Ishikawa (cell line): ENCODE data around the gene DIP2B.

Source experiments
- CEBPB ChIP-seq: IDR thresholded peaks from 2 replicates; pipeline ENCODE4 v1.6.1; 2012
- CREB1 ChIP-seq: IDR thresholded peaks from 2 replicates; pipeline ENCODE4 v1.6.1; 2012; ENCODE audit warnings: low read depth
- EGR1 ChIP-seq: IDR thresholded peaks from 2 replicates; pipeline ENCODE4 v1.6.1; 2012
- EP300 ChIP-seq: IDR thresholded peaks from 2 replicates; pipeline ENCODE4 v1.6.1; 2012; ENCODE audit warnings: borderline replicate concordance
- FOXM1 ChIP-seq: IDR thresholded peaks from 2 replicates; pipeline ENCODE4 v1.6.1; 2012; ENCODE audit warnings: low read depth, borderline replicate concordance
- MAX ChIP-seq: IDR thresholded peaks from 2 replicates; pipeline ENCODE4 v1.6.1; 2012
- NFIC ChIP-seq: IDR thresholded peaks from 2 replicates; pipeline ENCODE4 v1.6.1; 2012
- RAD21 ChIP-seq: IDR thresholded peaks from 2 replicates; pipeline ENCODE4 v1.6.1; 2012; ENCODE audit warnings: low read depth
- REST ChIP-seq: IDR thresholded peaks from 2 replicates; pipeline ENCODE4 v1.6.1; 2012; ENCODE audit warnings: low read depth, mild to moderate bottlenecking
- TAF1 ChIP-seq: IDR thresholded peaks from 2 replicates; pipeline ENCODE4 v1.6.1; 2012; ENCODE audit warnings: low read depth, mild to moderate bottlenecking
- TCF12 ChIP-seq: IDR thresholded peaks from 2 replicates; pipeline ENCODE4 v1.6.1; 2012; ENCODE audit warnings: low read depth
- TEAD4 ChIP-seq: IDR thresholded peaks from 2 replicates; pipeline ENCODE4 v1.6.1; 2012
- USF1 ChIP-seq: IDR thresholded peaks from 2 replicates; pipeline ENCODE4 v1.6.1; 2012
- YY1 ChIP-seq: IDR thresholded peaks from 2 replicates; pipeline ENCODE4 v1.6.1; 2012; ENCODE audit warnings: low read depth
- ZBTB7A ChIP-seq: IDR thresholded peaks from 2 replicates; pipeline ENCODE4 v1.6.1; 2012; ENCODE audit warnings: low read depth

DIP2B gene

GRCh38 chr12:50699154-50699553, 194.4 kb downstream of the DIP2B start:
- TF ChIP-seq RAD21 (no peak), EGR1 (no peak), EP300 (no peak), TAF1 (no peak), ZBTB7A (no peak), TEAD4 (no peak), CEBPB (no peak), TCF12 (no peak), FOXM1 (no peak), USF1 (no peak), CREB1 (no peak), YY1 (no peak), REST (no peak), MAX (no peak), NFIC (no peak)

GRCh38 chr12:50699940-50700339, 195.2 kb downstream of the DIP2B start:
- TF ChIP-seq NFIC (peak; percentile 30; the same call in 1 of the 2 replicates), YY1 (no peak)

- TF ChIP-seq TEAD4, result no peak
- TF ChIP-seq EGR1, result no peak
- no peak for TF ChIP-seq CREB1
- TF ChIP-seq EP300, result no peak
- TF ChIP-seq MAX, result no peak
- TF ChIP-seq TAF1, result no peak
- no peak for TF ChIP-seq FOXM1
Measured at GRCh38 chr12:50706606-50707005, 201.8 kb downstream of the DIP2B start.

- TF ChIP-seq RAD21 (no peak), NFIC (no peak), YY1 (no peak), TEAD4 (no peak)
Measured at GRCh38 chr12:50707396-50707795, 202.6 kb downstream of the DIP2B start.

GRCh38 chr12:50708631-50709030, 203.8 kb downstream of the DIP2B start:
- TF ChIP-seq YY1, result no peak
- TF ChIP-seq CREB1, result no peak
- TF ChIP-seq EP300, result no peak
- no peak for TF ChIP-seq MAX
- no peak for TF ChIP-seq NFIC
- TF ChIP-seq EGR1, result no peak
- no peak for TF ChIP-seq FOXM1
- TF ChIP-seq REST, result no peak

GRCh38 chr12:50711121-50711520, 206.3 kb downstream of the DIP2B start:
- TF ChIP-seq TCF12 (no peak), CREB1 (no peak), USF1 (no peak), NFIC (no peak), REST (no peak), MAX (no peak), CEBPB (no peak), FOXM1 (no peak), EP300 (no peak), ZBTB7A (no peak), TAF1 (no peak), TEAD4 (no peak), EGR1 (no peak)
